HUES64 (cell line): ENCODE measurements around the gene HCFC1.

Experiments
- H3K27ac ChIP-seq: 2 replicates; pipeline ENCODE4 v1.7.0; 2013; ENCODE audit warnings: low read depth, low read length, inconsistent platforms
- H3K27me3 ChIP-seq: 2 replicates; pipeline ENCODE4 v1.6.1; 2013; ENCODE audit warnings: mild to moderate bottlenecking, low read length; ENCODE audit not compliant: insufficient read depth
- H3K36me3 ChIP-seq: 2 replicates; pipeline ENCODE4 v1.6.1; 2013; ENCODE audit warnings: mild to moderate bottlenecking, low read length; ENCODE audit not compliant: insufficient read depth
- H3K4me1 ChIP-seq: 2 replicates; pipeline ENCODE4 v1.6.1; 2013; ENCODE audit warnings: mild to moderate bottlenecking, low read length, moderate library complexity; ENCODE audit not compliant: insufficient read depth
- H3K4me3 ChIP-seq: 2 replicates; pipeline ENCODE4 v1.5.1; 2013; ENCODE audit warnings: mild to moderate bottlenecking, low read length, moderate library complexity
- H3K9ac ChIP-seq: 2 replicates; pipeline ENCODE4 v1.6.1; 2013; ENCODE audit warnings: mild to moderate bottlenecking, low read depth, low read length
- H3K9me3 ChIP-seq: 2 replicates; pipeline ENCODE4 v1.6.1; 2013; ENCODE audit warnings: low read depth, low read length; ENCODE audit not compliant: insufficient read depth
- WGBS: fragments of 150-250, 120-280 bp; methylation state at CpG from one replicate; pipeline ENCODE4 v1.1.7; 2013; ENCODE audit warnings: missing lambda C conversion rate; 5-methylcytosine and 5-hydroxymethylcytosine counted together

HCFC1 gene

GRCh38 chrX:153964105-153964504, 7.5 kb downstream of the HCFC1 start:
- H3K4me1 ChIP-seq, result 0 out of 2 replicates have a peak, but pooled peaks cover 12% of the 10 kb centered on the region
- H3K27me3 ChIP-seq, result no peaks in the 10 kb centered on the region
- no peak overlapping the region for H3K4me3 ChIP-seq
- peaks cover 69% of the 10 kb centered on the region for H3K36me3 ChIP-seq
- no peaks in the 10 kb centered on the region for H3K9me3 ChIP-seq
- WGBS, result 95% methylated on average over 14 of the region's 14 CpGs
- no peak overlapping the region for H3K27ac ChIP-seq
- H3K9ac ChIP-seq, result no peak overlapping the region

GRCh38 chrX:153963546-153963945, 8.1 kb downstream of the HCFC1 start:
- H3K27me3 ChIP-seq, result no peaks in the 10 kb centered on the region
- WGBS, result 95% methylated on average over 12 of the region's 12 CpGs
- no peak overlapping the region for H3K27ac ChIP-seq
- H3K36me3 ChIP-seq, result peaks cover 73% of the 10 kb centered on the region
- no peaks in the 10 kb centered on the region for H3K9me3 ChIP-seq
- 0 out of 2 replicates have a peak, but pooled peaks cover 12% of the 10 kb centered on the region for H3K4me1 ChIP-seq
- no peak overlapping the region for H3K4me3 ChIP-seq
- no peak overlapping the region for H3K9ac ChIP-seq

- H3K4me1 ChIP-seq, result no peaks in the 10 kb centered on the region
- no peak overlapping the region for H3K9ac ChIP-seq
- 95% methylated on average over 11 of the region's 11 CpGs for WGBS
- no peak overlapping the region for H3K27ac ChIP-seq
- no peak overlapping the region for H3K4me3 ChIP-seq
- peaks cover 84% of the 10 kb centered on the region for H3K36me3 ChIP-seq
- H3K27me3 ChIP-seq, result no peaks in the 10 kb centered on the region
- H3K9me3 ChIP-seq, result no peaks in the 10 kb centered on the region
Observed at GRCh38 chrX:153961292-153961691, 10.3 kb downstream of the HCFC1 start.

GRCh38 chrX:153960786-153961185, 10.8 kb downstream of the HCFC1 start:
- no peaks in the 10 kb centered on the region for H3K4me1 ChIP-seq
- no peak overlapping the region for H3K27ac ChIP-seq
- 95% methylated on average over 22 of the region's 22 CpGs for WGBS
- H3K9ac ChIP-seq, result no peak overlapping the region
- peaks cover 89% of the 10 kb centered on the region for H3K36me3 ChIP-seq
- no peak overlapping the region for H3K4me3 ChIP-seq
- no peaks in the 10 kb centered on the region for H3K9me3 ChIP-seq
- H3K27me3 ChIP-seq, result no peaks in the 10 kb centered on the region

- no peaks in the 10 kb centered on the region for H3K27me3 ChIP-seq
- H3K27ac ChIP-seq, result no peak overlapping the region
- no peaks in the 10 kb centered on the region for H3K4me1 ChIP-seq
- H3K9ac ChIP-seq, result no peak overlapping the region
- no peaks in the 10 kb centered on the region for H3K9me3 ChIP-seq
- no peak overlapping the region for H3K4me3 ChIP-seq
- H3K36me3 ChIP-seq, result peaks cover 96% of the 10 kb centered on the region
- 94% methylated on average over 15 of the region's 16 CpGs for WGBS
Observed at GRCh38 chrX:153960077-153960476, 11.5 kb downstream of the HCFC1 start.

- Histone ChIP-seq H3K27me3 (no peaks in the 10 kb centered on the region), H3K9ac (no peak overlapping the region), H3K9me3 (no peaks in the 10 kb centered on the region), H3K4me3 (no peak overlapping the region), H3K36me3 (peaks cover 100% of the 10 kb centered on the region), H3K4me1 (no peaks in the 10 kb centered on the region), H3K27ac (no peak overlapping the region)
- WGBS, result 97% methylated on average over 15 of the region's 15 CpGs
Observed at GRCh38 chrX:153959649-153960048, 12.0 kb downstream of the HCFC1 start.

GRCh38 chrX:153958605-153959004, 13.0 kb downstream of the HCFC1 start:
- no peaks in the 10 kb centered on the region for H3K9me3 ChIP-seq
- no peak overlapping the region for H3K4me3 ChIP-seq
- WGBS, result 96% methylated on average over 14 of the region's 14 CpGs
- H3K4me1 ChIP-seq, result no peaks in the 10 kb centered on the region
- H3K27ac ChIP-seq, result no peak overlapping the region
- H3K9ac ChIP-seq, result no peak overlapping the region
- H3K36me3 ChIP-seq, result peaks cover 99% of the 10 kb centered on the region
- no peaks in the 10 kb centered on the region for H3K27me3 ChIP-seq

- H3K27me3 ChIP-seq, result no peaks in the 10 kb centered on the region
- no peaks in the 10 kb centered on the region for H3K9me3 ChIP-seq
- no peak overlapping the region for H3K9ac ChIP-seq
- no peaks in the 10 kb centered on the region for H3K4me1 ChIP-seq
- H3K36me3 ChIP-seq, result peaks cover 98% of the 10 kb centered on the region
- no peak overlapping the region for H3K4me3 ChIP-seq
- no peak overlapping the region for H3K27ac ChIP-seq
- WGBS, result 97% methylated on average over 17 of the region's 17 CpGs
Observed at GRCh38 chrX:153957224-153957623, 14.4 kb downstream of the HCFC1 start.

- Histone ChIP-seq H3K4me1 (no peaks in the 10 kb centered on the region), H3K36me3 (peaks cover 98% of the 10 kb centered on the region), H3K27me3 (no peaks in the 10 kb centered on the region), H3K9me3 (no peaks in the 10 kb centered on the region), H3K4me3 (no peak overlapping the region), H3K27ac (no peak overlapping the region), H3K9ac (no peak overlapping the region)
- WGBS, result 94% methylated on average over 35 of the region's 35 CpGs
Observed at GRCh38 chrX:153956044-153956907, 15.3 kb downstream of the HCFC1 start.

- Histone ChIP-seq H3K9me3 (no peaks in the 10 kb centered on the region), H3K36me3 (peaks cover 98% of the 10 kb centered on the region), H3K4me3 (no peak overlapping the region), H3K4me1 (no peaks in the 10 kb centered on the region), H3K9ac (no peak overlapping the region), H3K27me3 (no peaks in the 10 kb centered on the region), H3K27ac (no peak overlapping the region)
- 94% methylated on average over 12 of the region's 12 CpGs for WGBS
Observed at GRCh38 chrX:153955228-153955732, 16.3 kb downstream of the HCFC1 start.

GRCh38 chrX:153954558-153955227, 16.9 kb downstream of the HCFC1 start:
- H3K27me3 ChIP-seq, result no peaks in the 10 kb centered on the region
- no peak overlapping the region for H3K4me3 ChIP-seq
- no peaks in the 10 kb centered on the region for H3K4me1 ChIP-seq
- H3K27ac ChIP-seq, result no peak overlapping the region
- H3K36me3 ChIP-seq, result peaks cover 98% of the 10 kb centered on the region
- no peak overlapping the region for H3K9ac ChIP-seq
- H3K9me3 ChIP-seq, result no peaks in the 10 kb centered on the region
- WGBS, result 95% methylated on average over 44 of the region's 44 CpGs
